GM12891 (cell line): Measurements from ENCODE around the gene STOX2.

Source experiments
- POLR2A ChIP-seq: IDR thresholded peaks from 2 replicates; pipeline ENCODE4 v1.6.1; 2011; ENCODE audit warnings: low read depth, low read length, control low read depth
- SPI1 ChIP-seq: IDR thresholded peaks from 2 replicates; pipeline ENCODE4 v1.6.1; 2011; ENCODE audit warnings: low read depth, low read length, control low read depth
- TAF1 ChIP-seq: IDR thresholded peaks from 2 replicates; pipeline ENCODE4 v1.6.1; 2011; ENCODE audit warnings: low read depth, low read length, control low read depth

- TF ChIP-seq TAF1 (no peak), POLR2A (no peak), SPI1 (no peak)
Measured at GRCh38 chr4:183989931-183990330, 84.8 kb downstream of the STOX2 start.
